SK-N-SH (cell line): Measurements from ENCODE around the gene DUSP15. TPM values are rescaled to one million over a fixed set of nuclear protein-coding genes. Genes with fewer than 3 reads are reported as not detected.

Experiments
- CTCF ChIA-PET: fragments of 300-600, 350-600 bp; formaldehyde crosslinking; extraction: SDS; loops from one replicate; lab custom pipeline; 2021; lab: Yijun Ruan, JAX
- POLR2A ChIA-PET: fragments of 350-600 bp; sonication (Branson Sonifier 250); formaldehyde crosslinking; extraction: SDS; loops from one replicate; lab custom pipeline; 2020; ENCODE audit warnings: antibody characterized with exemption, inconsistent platforms; lab: Yijun Ruan, JAX
- DNase-seq: peaks from one replicate; pipeline ENCODE4 v3.0.0; 2012
- H2AFZ ChIP-seq: fragments of 200-600 bp; sonication (generic); 2 replicates; pipeline ENCODE4 v1.8.1; 2016; ENCODE audit warnings: antibody characterized with exemption, mild to moderate bottlenecking, low read depth
- H3F3A ChIP-seq: fragments of 200-600 bp; sonication (generic); replicated peaks from 2 replicates; pipeline ENCODE3; 2016; ENCODE audit warnings: antibody characterized with exemption, mild to moderate bottlenecking; ENCODE audit not compliant: insufficient read depth
- H3K27ac ChIP-seq, 2 experiments: fragments of 200-500 bp in 1 of 2; fragments of 200-600 bp in 1 of 2; sonication (Bioruptor generic) in 1 of 2; sonication (generic), shearing (Covaris generic) in 1 of 2; 2 replicates each; pipeline versions ENCODE4 v1.5.1 to v1.6.1; 2014 to 2016; ENCODE audit warnings: low read depth in 2 of 2, inconsistent platforms in 1 of 2, low read length in 1 of 2, mild to moderate bottlenecking in 1 of 2, mixed read lengths in 1 of 2
- H3K27me3 ChIP-seq: fragments of 200-600 bp; sonication (generic), shearing (Covaris generic); 2 replicates; pipeline ENCODE4 v1.6.1; 2016; ENCODE audit warnings: mixed run types; ENCODE audit not compliant: insufficient read depth
- H3K36me3 ChIP-seq, 2 experiments: fragments of 200-500 bp in 1 of 2; fragments of 200-600 bp in 1 of 2; sonication (Bioruptor generic) in 1 of 2; sonication (generic) in 1 of 2; replicated peaks in 1 of 2; 2 replicates each; pipeline versions ENCODE3 to v1.5.1; 2014 to 2016; ENCODE audit warnings: low read length in 1 of 2, mild to moderate bottlenecking in 1 of 2; ENCODE audit not compliant: insufficient read depth in 2 of 2, control insufficient read depth in 1 of 2
- H3K4me1 ChIP-seq, 2 experiments: fragments of 200-500 bp in 1 of 2; fragments of 200-600 bp in 1 of 2; sonication (Bioruptor generic) in 1 of 2; sonication (generic), shearing (Covaris generic) in 1 of 2; 2 replicates each; pipeline versions ENCODE4 v1.5.1 to v1.6.1; 2014 to 2016; ENCODE audit warnings: low read depth in 1 of 2, low read length in 1 of 2, mixed run types in 1 of 2; ENCODE audit not compliant: insufficient read depth in 2 of 2, control insufficient read depth in 1 of 2
- H3K4me2 ChIP-seq: fragments of 200-600 bp; sonication (generic), shearing (Covaris generic); 2 replicates; pipeline ENCODE4 v1.6.1; 2017; ENCODE audit warnings: mixed run types
- H3K4me3 ChIP-seq, 2 experiments: fragments of 200-500 bp in 1 of 2; fragments of 200-600 bp in 1 of 2; sonication (Bioruptor generic) in 1 of 2; sonication (generic), shearing (Covaris generic) in 1 of 2; 2 replicates each; pipeline versions ENCODE4 v1.5.1 to v1.8.1; 2014 to 2016; ENCODE audit warnings: low read depth in 2 of 2, inconsistent platforms in 1 of 2, low read length in 1 of 2, mild to moderate bottlenecking in 1 of 2, mixed read lengths in 1 of 2, moderate library complexity in 1 of 2
- H3K79me2 ChIP-seq: fragments of 200-600 bp; sonication (generic); 2 replicates; pipeline ENCODE4 v1.8.1; 2017; ENCODE audit warnings: mild to moderate bottlenecking; ENCODE audit not compliant: insufficient read depth
- H3K9ac ChIP-seq: fragments of 200-600 bp; sonication (generic); 2 replicates; pipeline ENCODE4 v1.6.1; 2017; ENCODE audit warnings: mixed run types
- H3K9me2 ChIP-seq: fragments of 200-600 bp; sonication (generic); 2 replicates; pipeline ENCODE4 v1.6.1; 2017; ENCODE audit warnings: mixed run types
- H3K9me3 ChIP-seq: fragments of 200-600 bp; sonication (generic); 2 replicates; pipeline ENCODE4 v1.6.1; 2017; ENCODE audit warnings: mixed run types, mild to moderate bottlenecking, moderate library complexity
- H4K20me1 ChIP-seq: fragments of 200-600 bp; sonication (generic); 2 replicates; pipeline ENCODE4 v1.6.1; 2017; ENCODE audit warnings: mild to moderate bottlenecking, mixed run types; ENCODE audit not compliant: insufficient read depth
- CHD2 ChIP-seq: fragments of 150-350 bp; IDR thresholded peaks from 2 replicates; pipeline ENCODE4 v1.6.1; 2018; ENCODE audit warnings: low read length; ENCODE audit not compliant: partially characterized antibody
- CTCF ChIP-seq: fragments of 200-600 bp; sonication (generic); IDR thresholded peaks from 2 replicates; pipeline ENCODE4 v1.6.1; 2017; ENCODE audit warnings: antibody characterized with exemption, mild to moderate bottlenecking, moderate library complexity
- ELF1 ChIP-seq: IDR thresholded peaks from 2 replicates; pipeline ENCODE4 v1.4.0; 2012
- EP300 ChIP-seq, 2 experiments: IDR thresholded peaks; 2 replicates each; pipeline versions ENCODE4 v1.4.0 to v1.6.1; 2012; ENCODE audit warnings: borderline replicate concordance in 1 of 2, low read depth in 1 of 2, low read length in 1 of 2
- FOSL2 ChIP-seq: IDR thresholded peaks from 2 replicates; pipeline ENCODE4 v1.4.0; 2012; ENCODE audit warnings: low read depth, mild to moderate bottlenecking, moderate library complexity, borderline replicate concordance
- FOXJ3 ChIP-seq: sonication (generic); formaldehyde crosslinking; IDR thresholded peaks from 2 replicates; pipeline ENCODE4 v1.5.1; 2020; ENCODE audit warnings: mild to moderate bottlenecking, missing genetic modification reagents
- FOXM1 ChIP-seq: IDR thresholded peaks from 2 replicates; pipeline ENCODE4 v1.4.0; 2012; ENCODE audit warnings: low read depth, mild to moderate bottlenecking
- GABPA ChIP-seq: IDR thresholded peaks from 2 replicates; pipeline ENCODE4 v1.4.0; 2012; ENCODE audit warnings: low read depth, mild to moderate bottlenecking
- GATA2 ChIP-seq: sonication (generic); formaldehyde crosslinking; IDR thresholded peaks from 2 replicates; pipeline ENCODE4 v1.5.0; 2020; ENCODE audit warnings: mild to moderate bottlenecking, missing genetic modification reagents
- JUND ChIP-seq: IDR thresholded peaks from 2 replicates; pipeline ENCODE4 v1.4.0; 2012
- MAX ChIP-seq: IDR thresholded peaks from 2 replicates; pipeline ENCODE4 v1.4.0; 2012; ENCODE audit warnings: low read depth
- NRF1 ChIP-seq: IDR thresholded peaks from 2 replicates; pipeline ENCODE4 v1.6.1; 2012; ENCODE audit warnings: low read depth, mild to moderate bottlenecking, low read length
- POLR2AphosphoS5 ChIP-seq: IDR thresholded peaks from 2 replicates; pipeline ENCODE4 v1.6.1; 2012; ENCODE audit warnings: low read depth, low read length
- RCOR1 ChIP-seq: fragments of 150-350 bp; IDR thresholded peaks from 2 replicates; pipeline ENCODE4 v1.6.1; 2017; ENCODE audit warnings: antibody characterized with exemption, low read length
- YY1 ChIP-seq: IDR thresholded peaks from 2 replicates; pipeline ENCODE4 v1.4.0; 2012; ENCODE audit warnings: low read depth, mild to moderate bottlenecking
- WGBS: methylation state at CpG from one replicate; pipeline ENCODE4 v1.1.6; 2017; ENCODE audit warnings: low lambda C conversion rate; 5-methylcytosine and 5-hydroxymethylcytosine counted together
- polyA plus RNA-seq, 3 experiments: library from polyadenylated mRNA; depleted of rRNA; stranded (reverse); fragments of >200 nt; gene quantifications; 2 replicates each; pipeline ENCODE4 v1.2.3, GENCODE V29; 2012
- TF ChIP-seq, protein P1 (sequence below): IDR thresholded peaks from 2 replicates; pipeline ENCODE4 v1.6.1; 2012; ENCODE audit warnings: mild to moderate bottlenecking, low read depth, low read length, moderate library complexity
- TF ChIP-seq, protein P2 (sequence below): IDR thresholded peaks from 2 replicates; pipeline ENCODE4 v1.4.0; 2012; ENCODE audit warnings: low read depth, borderline replicate concordance

The DUSP15 gene
- polyA plus RNA-seq, 1 of the 3 experiments (the other 2 are of a cell fraction) = 5.4 TPM

DNA sequence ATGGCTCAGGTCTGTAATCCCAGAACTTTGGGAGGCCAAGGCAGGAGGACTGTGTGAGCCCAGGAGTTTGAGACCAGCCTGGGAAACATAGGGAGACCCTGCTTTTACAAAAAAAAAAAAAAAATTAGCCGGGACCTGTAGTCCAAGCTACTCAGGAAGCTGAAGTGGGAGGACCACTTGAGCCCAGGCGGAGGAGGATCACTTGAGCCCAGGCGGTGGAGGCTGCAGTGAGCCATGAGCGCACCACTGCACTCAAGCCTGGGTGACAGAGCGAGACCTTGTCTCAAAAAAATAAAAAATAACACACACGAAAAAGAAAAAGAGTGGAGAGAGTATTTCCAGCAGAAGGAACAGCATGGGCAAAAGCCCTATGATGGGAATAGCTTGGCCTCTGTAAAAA, 2.1 kb upstream of the DUSP15 start:
- POLR2A ChIA-PET = interaction anchor here (1.4 kb wide), 1 partner anchor 11 kb away, joined by 6 read pairs; no protein-coding TSS in a partner anchor
- no peaks in the 10 kb centered on the region for H3K27me3 ChIP-seq
- no peaks in the 10 kb centered on the region for H3K9me2 ChIP-seq
- H3K9ac ChIP-seq = no peak overlapping the region
- WGBS = 92% methylated on average over 6 of the region's 6 CpGs
- H3K36me3 ChIP-seq = no peaks in the 10 kb centered on the region
- DNase-seq = no peak
- H3K79me2 ChIP-seq = no peaks in the 10 kb centered on the region
- no peak overlapping the region for H3K4me2 ChIP-seq
- H2AFZ ChIP-seq = no peak overlapping the region
- CTCF ChIA-PET = interaction anchor here (0.8 to 3.3 kb wide), 4 partner anchors 20 to 79 kb away, joined by 3 to 12 read pairs (median 7); partner anchors contain the start of genes FOXS1 and PDRG1
- peaks cover 0 to 23% of the 10 kb centered on the region in 2 experiments; a peak in 1 of 4 replicates for H3K4me1 ChIP-seq
- H3F3A ChIP-seq = peaks cover 5% of the 10 kb centered on the region
- no peaks in the 10 kb centered on the region for H4K20me1 ChIP-seq
- no peak overlapping the region for H3K4me3 ChIP-seq
- no peak for TF ChIP-seq RCOR1
- no peak overlapping the region for H3K27ac ChIP-seq
- H3K9me3 ChIP-seq = peaks cover under 1% of the 10 kb centered on the region; the same call in 1 of the 2 replicates

DNA sequence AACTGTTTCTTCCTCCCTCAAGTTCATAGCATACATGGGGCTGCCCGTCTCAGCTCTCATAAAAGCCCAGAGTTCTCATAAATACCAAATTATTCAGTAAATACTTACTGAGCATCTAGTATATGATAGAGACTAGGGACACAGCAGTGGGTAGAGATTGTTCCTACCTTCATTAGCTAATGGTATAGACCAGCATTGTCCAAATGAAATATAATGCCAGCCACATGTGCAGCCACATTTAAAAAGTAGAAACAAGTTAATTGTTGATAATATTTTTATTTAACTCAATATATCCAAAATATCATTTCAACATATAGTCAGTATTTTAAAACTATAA, 1.3 kb upstream of the DUSP15 start:
- H3K79me2 ChIP-seq = no peaks in the 10 kb centered on the region
- no peaks in the 10 kb centered on the region for H3K9me2 ChIP-seq
- peaks cover 5% of the 10 kb centered on the region for H3F3A ChIP-seq
- ChIA-PET CTCF (interaction anchor here (0.8 to 3.3 kb wide), 10 partner anchors 7 to 258 kb away, joined by 3 to 12 read pairs (median 4); partner anchors contain the start of gene PDRG1), POLR2A (interaction anchor here (0.6 to 1.4 kb wide), 2 partner anchors 10 to 26 kb away, joined by 3 to 6 read pairs; no protein-coding TSS in a partner anchor)
- no peak overlapping the region for H2AFZ ChIP-seq
- no peak overlapping the region for H3K9ac ChIP-seq
- H3K9me3 ChIP-seq = no peaks in the 10 kb centered on the region
- H3K36me3 ChIP-seq = no peaks in the 10 kb centered on the region
- DNase-seq = no peak
- H3K27me3 ChIP-seq = no peaks in the 10 kb centered on the region
- TF ChIP-seq GABPA = no peak
- TF ChIP-seq, protein P1, sequence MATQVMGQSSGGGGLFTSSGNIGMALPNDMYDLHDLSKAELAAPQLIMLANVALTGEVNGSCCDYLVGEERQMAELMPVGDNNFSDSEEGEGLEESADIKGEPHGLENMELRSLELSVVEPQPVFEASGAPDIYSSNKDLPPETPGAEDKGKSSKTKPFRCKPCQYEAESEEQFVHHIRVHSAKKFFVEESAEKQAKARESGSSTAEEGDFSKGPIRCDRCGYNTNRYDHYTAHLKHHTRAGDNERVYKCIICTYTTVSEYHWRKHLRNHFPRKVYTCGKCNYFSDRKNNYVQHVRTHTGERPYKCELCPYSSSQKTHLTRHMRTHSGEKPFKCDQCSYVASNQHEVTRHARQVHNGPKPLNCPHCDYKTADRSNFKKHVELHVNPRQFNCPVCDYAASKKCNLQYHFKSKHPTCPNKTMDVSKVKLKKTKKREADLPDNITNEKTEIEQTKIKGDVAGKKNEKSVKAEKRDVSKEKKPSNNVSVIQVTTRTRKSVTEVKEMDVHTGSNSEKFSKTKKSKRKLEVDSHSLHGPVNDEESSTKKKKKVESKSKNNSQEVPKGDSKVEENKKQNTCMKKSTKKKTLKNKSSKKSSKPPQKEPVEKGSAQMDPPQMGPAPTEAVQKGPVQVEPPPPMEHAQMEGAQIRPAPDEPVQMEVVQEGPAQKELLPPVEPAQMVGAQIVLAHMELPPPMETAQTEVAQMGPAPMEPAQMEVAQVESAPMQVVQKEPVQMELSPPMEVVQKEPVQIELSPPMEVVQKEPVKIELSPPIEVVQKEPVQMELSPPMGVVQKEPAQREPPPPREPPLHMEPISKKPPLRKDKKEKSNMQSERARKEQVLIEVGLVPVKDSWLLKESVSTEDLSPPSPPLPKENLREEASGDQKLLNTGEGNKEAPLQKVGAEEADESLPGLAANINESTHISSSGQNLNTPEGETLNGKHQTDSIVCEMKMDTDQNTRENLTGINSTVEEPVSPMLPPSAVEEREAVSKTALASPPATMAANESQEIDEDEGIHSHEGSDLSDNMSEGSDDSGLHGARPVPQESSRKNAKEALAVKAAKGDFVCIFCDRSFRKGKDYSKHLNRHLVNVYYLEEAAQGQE = no peak
- TF ChIP-seq CTCF = no peak
- no peak for TF ChIP-seq YY1
- TF ChIP-seq GATA2 = no peak
- TF ChIP-seq, protein P2, sequence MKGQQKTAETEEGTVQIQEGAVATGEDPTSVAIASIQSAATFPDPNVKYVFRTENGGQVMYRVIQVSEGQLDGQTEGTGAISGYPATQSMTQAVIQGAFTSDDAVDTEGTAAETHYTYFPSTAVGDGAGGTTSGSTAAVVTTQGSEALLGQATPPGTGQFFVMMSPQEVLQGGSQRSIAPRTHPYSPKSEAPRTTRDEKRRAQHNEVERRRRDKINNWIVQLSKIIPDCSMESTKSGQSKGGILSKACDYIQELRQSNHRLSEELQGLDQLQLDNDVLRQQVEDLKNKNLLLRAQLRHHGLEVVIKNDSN = no peak
- TF ChIP-seq JUND = no peak
- no peak for TF ChIP-seq FOSL2
- TF ChIP-seq CHD2 = no peak
- TF ChIP-seq NRF1 = no peak
- TF ChIP-seq FOXJ3 = no peak
- TF ChIP-seq ELF1 = no peak
- TF ChIP-seq MAX = no peak
- no peak for TF ChIP-seq FOXM1
- TF ChIP-seq POLR2AphosphoS5 = no peak
- TF ChIP-seq EP300 (IDR thresholded peaks at IDR 0.05; ENCODE audit: borderline replicate concordance in 1 of 2, low read depth in 1 of 2, low read length in 1 of 2) = no peak
- TF ChIP-seq, all 33 proteins: peak for 0
- H4K20me1 ChIP-seq = no peaks in the 10 kb centered on the region
- peaks cover 0 to 23% of the 10 kb centered on the region in 2 experiments; a peak in 1 of 4 replicates for H3K4me1 ChIP-seq
- H3K4me2 ChIP-seq = peak overlapping the region; percentile 81
- 100% methylated on average over 1 of the region's 1 CpG for WGBS
- H3K27ac ChIP-seq = no peak overlapping the region
- H3K4me3 ChIP-seq = no peak overlapping the region
